ENCODE results near the gene INTS4.
"Not testable (repeated sequence)": the region's sequence is repeated elsewhere in the genome, so short reads cannot be mapped to it uniquely, and the experiment has no call there.

The INTS4 gene

GRCh38 chr11:77874206-77874605, 120.3 kb downstream of the INTS4 start:
- no peak for DNase-seq

GRCh38 chr11:77873345-77873744, 121.1 kb downstream of the INTS4 start:
- DNase-seq: no peak

GRCh38 chr11:77871855-77872254, 122.6 kb downstream of the INTS4 start:
- no peak for DNase-seq

- no peak for DNase-seq
These were observed 125.7 kb downstream of the INTS4 start for GRCh38 chr11:77868744-77869143.

GRCh38 chr11:77866336-77866735, 128.1 kb downstream of the INTS4 start:
- DNase-seq: no peak

- no peak for DNase-seq
These were observed 128.7 kb downstream of the INTS4 start for GRCh38 chr11:77865805-77866204.

GRCh38 chr11:77861444-77861843, 133.0 kb downstream of the INTS4 start:
- not testable (repeated sequence) for DNase-seq

GRCh38 chr11:77857906-77858457, 136.5 kb downstream of the INTS4 start:
- DNase-seq: not testable (repeated sequence)

- no peak for DNase-seq
These were observed 139.6 kb downstream of the INTS4 start for GRCh38 chr11:77854838-77855237.

- no peak for DNase-seq
These were observed 143.0 kb downstream of the INTS4 start for GRCh38 chr11:77851503-77851902.

GRCh38 chr11:77843700-77844099, 150.8 kb downstream of the INTS4 start:
- DNase-seq: not testable (repeated sequence)

- no peak for DNase-seq
These were observed 151.9 kb downstream of the INTS4 start for GRCh38 chr11:77842441-77843121.

GRCh38 chr11:77833302-77833701, 161.2 kb downstream of the INTS4 start:
- DNase-seq: no peak

- DNase-seq: no peak
These were observed 165.5 kb downstream of the INTS4 start for GRCh38 chr11:77828926-77829325.

Measured in effector CD4-positive, alpha-beta T cell (primary cell).